KMS-11 (cell line): ENCODE results near the gene MINK1.

Source experiments
- H2AFZ ChIP-seq: fragments of 200-600 bp; sonication (generic); 2 replicates; pipeline ENCODE4 v1.6.1; 2016; ENCODE audit warnings: antibody characterized with exemption, mixed run types, low read depth
- H3K27ac ChIP-seq: fragments of 200-600 bp; sonication (generic); 2 replicates; pipeline ENCODE4 v1.6.1; 2016; ENCODE audit warnings: mild to moderate bottlenecking, mixed run types
- H3K27me3 ChIP-seq: fragments of 200-600 bp; sonication (generic); 2 replicates; pipeline ENCODE4 v1.6.1; 2017; ENCODE audit warnings: mild to moderate bottlenecking, low read depth, mixed run types, moderate library complexity; ENCODE audit not compliant: insufficient read depth
- H3K36me3 ChIP-seq: fragments of 200-600 bp; sonication (generic); 2 replicates; pipeline ENCODE4 v1.6.1; 2017; ENCODE audit warnings: mild to moderate bottlenecking, mixed run types; ENCODE audit not compliant: insufficient read depth
- H3K4me1 ChIP-seq: fragments of 200-600 bp; sonication (generic); 2 replicates; pipeline ENCODE4 v1.6.1; 2016; ENCODE audit warnings: mild to moderate bottlenecking, low read depth, mixed run types; ENCODE audit not compliant: poor library complexity, severe bottlenecking
- H3K4me2 ChIP-seq: fragments of 200-600 bp; sonication (generic); 2 replicates; pipeline ENCODE4 v1.7.0; 2016; ENCODE audit warnings: mild to moderate bottlenecking, mixed run types
- H3K4me3 ChIP-seq: fragments of 200-600 bp; sonication (generic); IDR thresholded peaks from 2 replicates; pipeline ENCODE4 v1.6.1; 2017; ENCODE audit warnings: low read depth, low read length, mixed read lengths; ENCODE audit not compliant: insufficient read depth
- H3K79me2 ChIP-seq: fragments of 200-600 bp; sonication (generic); 2 replicates; pipeline ENCODE4 v1.6.1; 2016; ENCODE audit warnings: low read depth, mixed run types; ENCODE audit not compliant: insufficient read depth
- H3K9ac ChIP-seq: fragments of 200-600 bp; sonication (generic); 2 replicates; pipeline ENCODE4 v1.6.1; 2016; ENCODE audit warnings: mild to moderate bottlenecking, mixed run types
- H4K20me1 ChIP-seq: fragments of 200-600 bp; sonication (generic); 2 replicates; pipeline ENCODE4 v1.6.1; 2016; ENCODE audit warnings: mild to moderate bottlenecking, mixed run types; ENCODE audit not compliant: insufficient read depth
- CTCF ChIP-seq: fragments of 200-600 bp; sonication (generic); conservative IDR thresholded peaks from 2 replicates; pipeline ENCODE4 v1.6.1; 2017; ENCODE audit warnings: low read depth, mild to moderate bottlenecking, antibody characterized with exemption, low read length, moderate library complexity, mixed read lengths

The MINK1 gene

GRCh38 chr17:4851084-4851483 lies 17.9 kb downstream of the MINK1 start:
- no peak overlapping the region for H2AFZ ChIP-seq
- no peak overlapping the region for H3K9ac ChIP-seq
- H3K4me1 ChIP-seq: no peaks in the 10 kb centered on the region
- no peak overlapping the region for H3K4me3 ChIP-seq
- TF ChIP-seq CTCF: no peak
- no peaks in the 10 kb centered on the region for H4K20me1 ChIP-seq
- H3K4me2 ChIP-seq: no peak overlapping the region
- H3K36me3 ChIP-seq: no peaks in the 10 kb centered on the region
- H3K79me2 ChIP-seq: no peaks in the 10 kb centered on the region
- H3K27me3 ChIP-seq: no peaks in the 10 kb centered on the region
- no peak overlapping the region for H3K27ac ChIP-seq

- Histone ChIP-seq H3K36me3 (no peaks in the 10 kb centered on the region), H3K9ac (no peak overlapping the region), H2AFZ (no peak overlapping the region), H3K4me2 (no peak overlapping the region), H3K79me2 (no peaks in the 10 kb centered on the region), H4K20me1 (no peaks in the 10 kb centered on the region), H3K4me1 (no peaks in the 10 kb centered on the region), H3K27ac (no peak overlapping the region), H3K27me3 (no peaks in the 10 kb centered on the region), H3K4me3 (no peak overlapping the region)
- TF ChIP-seq CTCF: no peak
Observed at GRCh38 chr17:4852567-4853207, 19.5 kb downstream of the MINK1 start.

- no peak overlapping the region for H3K4me2 ChIP-seq
- H3K27ac ChIP-seq: no peak overlapping the region
- no peaks in the 10 kb centered on the region for H3K36me3 ChIP-seq
- no peaks in the 10 kb centered on the region for H3K27me3 ChIP-seq
- H4K20me1 ChIP-seq: no peaks in the 10 kb centered on the region
- H2AFZ ChIP-seq: no peak overlapping the region
- no peak for TF ChIP-seq CTCF
- H3K9ac ChIP-seq: no peak overlapping the region
- no peaks in the 10 kb centered on the region for H3K79me2 ChIP-seq
- no peak overlapping the region for H3K4me3 ChIP-seq
- no peaks in the 10 kb centered on the region for H3K4me1 ChIP-seq
Observed at GRCh38 chr17:4853208-4853671, 20.1 kb downstream of the MINK1 start.

- H3K27ac ChIP-seq: no peak overlapping the region
- no peaks in the 10 kb centered on the region for H3K27me3 ChIP-seq
- H3K9ac ChIP-seq: no peak overlapping the region
- no peak overlapping the region for H3K4me2 ChIP-seq
- no peaks in the 10 kb centered on the region for H3K79me2 ChIP-seq
- H3K36me3 ChIP-seq: no peaks in the 10 kb centered on the region
- H2AFZ ChIP-seq: no peak overlapping the region
- no peaks in the 10 kb centered on the region for H3K4me1 ChIP-seq
- no peak overlapping the region for H3K4me3 ChIP-seq
- H4K20me1 ChIP-seq: no peaks in the 10 kb centered on the region
- TF ChIP-seq CTCF: no peak
Observed at GRCh38 chr17:4854111-4854681, 21.1 kb downstream of the MINK1 start.
